ENCODE measurements around the gene GFY. TPM values are rescaled to one million over a fixed set of nuclear protein-coding genes. Genes with fewer than 3 reads are reported as not detected.
"Not testable (repeated sequence)": the region's sequence is repeated elsewhere in the genome, so short reads cannot be mapped to it uniquely, and the experiment has no call there.

The GFY gene
- total and polyA plus RNA-seq, 2 experiments from 2014 or later, result 1.8 to 8.4 TPM

GRCh38 chr19:49459388-49459787 lies 34.2 kb downstream of the GFY start:
- Histone ChIP-seq H3K9me3 (ENCODE audit: low read depth) (no peaks in the 10 kb centered on the region), H3K36me3 (peaks cover 3% of the 10 kb centered on the region), H3K4me3 (no peak overlapping the region), H3K27ac (no peak overlapping the region), H3K4me1 (ENCODE audit: low read depth) (no peaks in the 10 kb centered on the region), H3K27me3 (no peaks in the 10 kb centered on the region)
- DNase-seq (ENCODE audit: low read depth in 1 of 2, low spot score in 1 of 2), result no peak
- TF ChIP-seq CTCF (IDR thresholded peaks at IDR 0.05; ENCODE audit: low read depth, low read length), result no peak

DNA sequence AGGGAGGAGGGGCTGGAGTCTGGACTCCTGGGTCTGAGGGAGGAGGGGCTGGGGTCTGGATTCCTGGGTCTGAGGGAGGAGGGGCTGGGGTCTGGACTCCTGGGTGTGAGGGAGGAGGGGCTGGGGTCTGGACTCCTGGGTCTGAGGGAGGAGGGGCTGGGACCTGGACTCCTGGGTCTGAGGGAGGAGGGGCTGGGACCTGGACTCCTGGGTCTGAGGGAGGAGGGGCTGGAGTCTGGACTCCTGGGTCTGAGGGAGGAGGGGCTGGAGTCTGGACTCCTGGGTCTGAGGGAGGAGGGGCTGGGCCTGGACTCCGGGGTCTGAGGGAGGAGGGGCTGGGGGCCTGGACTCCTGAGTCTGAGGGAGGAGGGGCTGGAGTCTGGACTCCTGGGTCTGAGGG lies 35.9 kb downstream of the GFY start:
- not testable (repeated sequence) for DNase-seq (ENCODE audit: low read depth in 1 of 2, low spot score in 1 of 2); H3K9me3 ChIP-seq (ENCODE audit: low read depth); H3K27me3 ChIP-seq; H3K27ac ChIP-seq; H3K4me3 ChIP-seq; H3K36me3 ChIP-seq; H3K4me1 ChIP-seq (ENCODE audit: low read depth)

DNA sequence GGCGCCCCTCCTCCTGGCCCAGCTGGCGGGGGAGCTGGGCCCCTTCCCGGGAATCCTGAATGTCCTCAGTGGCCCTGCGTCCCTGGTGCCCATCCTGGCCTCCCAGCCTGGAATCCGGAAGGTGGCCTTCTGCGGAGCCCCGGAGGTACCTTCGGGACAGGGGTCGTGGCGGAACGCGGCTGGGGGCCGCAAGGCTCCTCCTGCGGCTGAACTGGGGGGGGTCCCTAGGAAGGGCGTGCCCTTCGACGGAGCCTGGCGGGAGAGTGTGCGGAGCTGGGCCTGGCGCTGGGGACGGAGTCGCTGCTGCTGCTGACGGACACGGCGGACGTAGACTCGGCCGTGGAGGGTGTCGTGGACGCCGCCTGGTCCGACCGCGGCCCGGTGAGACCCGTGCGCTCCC lies 36.5 kb downstream of the GFY start:
- Histone ChIP-seq H3K4me1 (ENCODE audit: low read depth) (no peaks in the 10 kb centered on the region), H3K27me3 (no peaks in the 10 kb centered on the region), H3K27ac (no peak overlapping the region), H3K4me3 (no peak overlapping the region), H3K36me3 (peaks cover 3% of the 10 kb centered on the region), H3K9me3 (ENCODE audit: low read depth) (no peaks in the 10 kb centered on the region)
- DNase-seq (ENCODE audit: low read depth in 1 of 2, low spot score in 1 of 2), result no peak
- no peak for TF ChIP-seq CTCF (IDR thresholded peaks at IDR 0.05; ENCODE audit: low read depth, low read length)

GRCh38 chr19:49462492-49462891 lies 37.3 kb downstream of the GFY start:
- no peak for DNase-seq (ENCODE audit: low read depth in 1 of 2, low spot score in 1 of 2)
- Histone ChIP-seq H3K27ac (no peak overlapping the region), H3K4me3 (no peak overlapping the region), H3K4me1 (ENCODE audit: low read depth) (no peaks in the 10 kb centered on the region), H3K9me3 (ENCODE audit: low read depth) (no peaks in the 10 kb centered on the region), H3K36me3 (peaks cover 3% of the 10 kb centered on the region), H3K27me3 (no peaks in the 10 kb centered on the region)
- TF ChIP-seq CTCF (IDR thresholded peaks at IDR 0.05; ENCODE audit: low read depth, low read length), result no peak

DNA sequence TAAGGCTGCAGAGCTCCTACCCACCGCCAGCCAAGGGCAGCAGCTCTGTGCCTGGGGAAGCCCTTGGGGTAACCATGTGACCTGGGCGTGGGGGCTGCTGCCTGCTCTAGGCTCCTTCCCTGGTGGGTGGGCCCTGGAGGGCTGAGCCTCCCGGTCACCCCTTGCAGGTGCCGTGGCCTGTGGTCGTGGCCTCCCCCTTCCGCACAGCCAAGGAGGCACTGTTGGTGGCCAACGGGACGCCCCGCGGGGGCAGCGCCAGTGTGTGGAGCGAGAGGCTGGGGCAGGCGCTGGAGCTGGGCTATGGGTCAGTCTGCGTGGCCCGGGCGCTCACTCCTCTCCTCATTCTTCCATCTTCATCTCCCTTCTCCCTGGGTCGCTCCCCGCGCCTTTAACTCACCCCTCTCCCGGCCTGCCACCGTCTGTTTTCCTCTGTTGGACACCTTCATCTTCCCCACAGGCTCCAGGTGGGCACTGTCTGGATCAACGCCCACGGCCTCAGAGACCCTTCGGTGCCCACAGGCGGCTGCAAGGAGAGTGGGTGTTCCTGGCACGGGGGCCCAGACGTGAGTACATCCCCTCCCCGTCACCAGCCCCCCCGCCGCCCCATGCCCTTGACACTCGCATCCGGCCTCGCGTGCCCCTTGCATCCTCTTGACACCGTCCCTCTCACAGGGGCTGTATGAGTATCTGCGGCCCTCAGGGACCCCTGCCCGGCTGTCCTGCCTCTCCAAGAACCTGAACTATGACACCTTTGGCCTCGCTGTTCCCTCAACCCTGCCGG lies 39.0 kb downstream of the GFY start:
- Histone ChIP-seq H3K4me1 (ENCODE audit: low read depth) (no peaks in the 10 kb centered on the region), H3K36me3 (peaks cover 3% of the 10 kb centered on the region), H3K4me3 (no peak overlapping the region), H3K9me3 (ENCODE audit: low read depth) (no peaks in the 10 kb centered on the region), H3K27ac (no peak overlapping the region), H3K27me3 (no peaks in the 10 kb centered on the region)
- no peak for DNase-seq (ENCODE audit: low read depth in 1 of 2, low spot score in 1 of 2)
- no peak for TF ChIP-seq CTCF (IDR thresholded peaks at IDR 0.05; ENCODE audit: low read depth, low read length)

DNA sequence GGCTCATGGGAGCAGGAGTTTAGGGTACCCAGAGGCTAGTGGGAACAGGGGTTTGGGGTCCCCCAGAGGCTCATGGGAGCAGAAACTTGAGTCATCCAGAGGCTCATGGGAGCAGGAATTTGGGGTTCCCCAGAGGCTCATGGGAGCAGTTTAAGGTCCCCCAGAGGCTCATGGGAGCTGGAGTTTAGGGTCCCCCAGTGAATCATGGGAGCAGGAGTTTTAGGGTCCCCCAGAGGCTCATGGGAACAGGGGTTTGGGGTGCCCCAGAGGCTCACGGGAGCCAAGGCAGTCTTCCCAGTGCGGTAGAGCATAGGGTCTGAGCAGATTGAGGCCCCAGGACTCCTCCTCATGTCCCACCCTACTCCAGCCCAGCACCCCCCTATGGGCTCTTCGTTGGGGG lies 40.2 kb downstream of the GFY start:
- Histone ChIP-seq H3K4me1 (ENCODE audit: low read depth) (no peaks in the 10 kb centered on the region), H3K36me3 (no peaks in the 10 kb centered on the region), H3K27me3 (no peaks in the 10 kb centered on the region), H3K9me3 (ENCODE audit: low read depth) (no peaks in the 10 kb centered on the region), H3K27ac (no peak overlapping the region), H3K4me3 (no peak overlapping the region)
- TF ChIP-seq CTCF (IDR thresholded peaks at IDR 0.05; ENCODE audit: low read depth, low read length), result no peak
- DNase-seq (ENCODE audit: low read depth in 1 of 2, low spot score in 1 of 2), result no peak
